Mesendoderm (in vitro differentiated cells): ENCODE data around the gene FGF22.

Experiments
- DNase-seq: peaks from one replicate; pipeline ENCODE4 v3.0.0; 2013
- H2AK5ac ChIP-seq: 2 replicates; pipeline ENCODE4 v1.6.1; 2013; ENCODE audit warnings: low read length, inconsistent platforms
- H2BK120ac ChIP-seq: 2 replicates; pipeline ENCODE4 v1.6.1; 2013; ENCODE audit warnings: low read depth, mild to moderate bottlenecking, low read length, moderate library complexity, mixed read lengths
- H2BK15ac ChIP-seq: replicated peaks from 2 replicates; pipeline ENCODE4 v1.6.1; 2013; ENCODE audit warnings: low read depth, mild to moderate bottlenecking, moderate library complexity
- H2BK5ac ChIP-seq: 2 replicates; pipeline ENCODE4 v1.6.1; 2013; ENCODE audit warnings: low read length, inconsistent platforms
- H3K18ac ChIP-seq: 2 replicates; pipeline ENCODE4 v1.6.1; 2013; ENCODE audit warnings: mild to moderate bottlenecking, low read length, mixed read lengths
- H3K23ac ChIP-seq: one replicate; pipeline ENCODE4 v1.6.1; 2013; ENCODE audit warnings: low read length
- H3K27ac ChIP-seq: 2 replicates; pipeline ENCODE4 v1.5.1; 2013; ENCODE audit warnings: low read depth, mild to moderate bottlenecking, inconsistent platforms, low read length, moderate library complexity
- H3K27me3 ChIP-seq: 2 replicates; pipeline ENCODE4 v1.6.1; 2013; ENCODE audit warnings: low read length, control low read depth, mild to moderate bottlenecking, inconsistent platforms; ENCODE audit not compliant: insufficient read depth, poor library complexity
- H3K36me3 ChIP-seq: 2 replicates; pipeline ENCODE4 v1.6.1; 2013; ENCODE audit warnings: low read length, inconsistent platforms; ENCODE audit not compliant: control insufficient read depth, insufficient read depth
- H3K4ac ChIP-seq: one replicate; pipeline ENCODE4 v1.6.1; 2013; ENCODE audit warnings: low read depth, mild to moderate bottlenecking, low read length, moderate library complexity
- H3K4me1 ChIP-seq: 2 replicates; pipeline ENCODE4 v1.6.1; 2013; ENCODE audit warnings: low read depth, low read length, inconsistent platforms; ENCODE audit not compliant: control insufficient read depth
- H3K4me2 ChIP-seq: 2 replicates; pipeline ENCODE4 v1.6.1; 2013; ENCODE audit warnings: low read length
- H3K4me3 ChIP-seq: 2 replicates; pipeline ENCODE4 v1.5.1; 2013; ENCODE audit warnings: mild to moderate bottlenecking, low read length
- H3K56ac ChIP-seq: one replicate; pipeline ENCODE4 v1.6.1; 2013; ENCODE audit warnings: low read length
- H3K79me1 ChIP-seq: 2 replicates; pipeline ENCODE4 v1.6.1; 2013; ENCODE audit warnings: low read length, inconsistent platforms
- H3K79me2 ChIP-seq: 2 replicates; pipeline ENCODE4 v1.6.1; 2013; ENCODE audit warnings: mild to moderate bottlenecking, low read length; ENCODE audit not compliant: control insufficient read depth, insufficient read depth
- H3K9ac ChIP-seq: 2 replicates; pipeline ENCODE4 v1.6.1; 2013; ENCODE audit warnings: low read length, inconsistent platforms
- H4K5ac ChIP-seq: one replicate; pipeline ENCODE4 v1.6.1; 2013; ENCODE audit warnings: low read length
- H4K8ac ChIP-seq: one replicate; pipeline ENCODE4 v1.6.1; 2013; ENCODE audit warnings: low read depth, mild to moderate bottlenecking, control low read depth, low read length, moderate library complexity
- WGBS: extraction: QIAGEN DNeasy Blood & Tissue Kit; methylation state at CpG from one replicate; pipeline ENCODE4 v1.1.7; 2013; ENCODE audit warnings: low lambda C conversion rate, missing lambda C conversion rate; ENCODE audit not compliant: insufficient coverage; ENCODE audit errors: extremely low coverage; 5-methylcytosine and 5-hydroxymethylcytosine counted together

Gene FGF22

GRCh38 chr19:690203-690602, 50.5 kb downstream of the FGF22 start:
- Histone ChIP-seq H2BK15ac (no peak overlapping the region), H3K27me3 (no peaks in the 10 kb centered on the region), H3K4ac (no peak overlapping the region), H3K4me2 (no peak overlapping the region), H3K9ac (no peak overlapping the region), H3K79me1 (no peaks in the 10 kb centered on the region), H2BK5ac (no peak overlapping the region), H3K23ac (no peak overlapping the region), H3K36me3 (no peaks in the 10 kb centered on the region), H2AK5ac (no peak overlapping the region), H3K79me2 (no peaks in the 10 kb centered on the region), H3K4me1 (no peaks in the 10 kb centered on the region), H4K5ac (no peak overlapping the region), H3K27ac (no peak overlapping the region), H3K4me3 (no peak overlapping the region), H3K56ac (no peak overlapping the region), H2BK120ac (no peak overlapping the region), H3K18ac (no peak overlapping the region), H4K8ac (no peak overlapping the region)
- no CpG with 5 or more reads among the region's 18 CpGs for WGBS
- no peak for DNase-seq
